Endodermal cell (in vitro differentiated cells): ENCODE data around the gene DCST2. TPM values are rescaled to one million over a fixed set of nuclear protein-coding genes. Genes with fewer than 3 reads are reported as not detected.
A peak's percentile ranks its signal among the peaks of the same experiment; 100 is the strongest.

Source experiments
- DNase-seq: peaks from one replicate; pipeline ENCODE4 v3.0.0-alpha.2; 2017
- H3K27ac ChIP-seq: 2 replicates; pipeline ENCODE4 v1.5.1; 2013; ENCODE audit warnings: mild to moderate bottlenecking, low read depth, low read length, moderate library complexity
- H3K27me3 ChIP-seq: 2 replicates; pipeline ENCODE4 v1.6.1; 2013; ENCODE audit warnings: mild to moderate bottlenecking, low read length, moderate library complexity; ENCODE audit not compliant: insufficient read depth, control insufficient read depth, poor library complexity, severe bottlenecking
- H3K36me3 ChIP-seq: 2 replicates; pipeline ENCODE4 v1.7.0; 2013; ENCODE audit warnings: mild to moderate bottlenecking, low read length, moderate library complexity; ENCODE audit not compliant: control insufficient read depth, insufficient read depth
- H3K4me1 ChIP-seq: one replicate; pipeline ENCODE4 v1.7.0; 2013; ENCODE audit warnings: low read length; ENCODE audit not compliant: control insufficient read depth, insufficient read depth
- H3K4me3 ChIP-seq: 2 replicates; pipeline ENCODE4 v1.5.1; 2013; ENCODE audit warnings: mild to moderate bottlenecking, low read length, moderate library complexity
- H3K9ac ChIP-seq: 2 replicates; pipeline ENCODE4 v1.6.1; 2013; ENCODE audit warnings: mild to moderate bottlenecking, low read length, moderate library complexity; ENCODE audit not compliant: poor library complexity, severe bottlenecking; ENCODE audit errors: extremely low read depth
- H3K9me3 ChIP-seq: 2 replicates; pipeline ENCODE4 v1.6.1; 2013; ENCODE audit warnings: mild to moderate bottlenecking, low read length, moderate library complexity; ENCODE audit not compliant: control insufficient read depth
- H3K27ac Mint-ChIP-seq: 2 replicates; pipeline ENCODE4 v1.8.0; 2020; ENCODE audit warnings: mixed read lengths
- H3K27me3 Mint-ChIP-seq: 2 replicates; pipeline ENCODE4 v1.8.0; 2021; ENCODE audit warnings: mild to moderate bottlenecking, mixed read lengths; ENCODE audit not compliant: insufficient read depth
- H3K36me3 Mint-ChIP-seq: 2 replicates; pipeline ENCODE4 v1.8.0; 2020; ENCODE audit warnings: low read depth, mixed read lengths
- H3K4me1 Mint-ChIP-seq: 2 replicates; pipeline ENCODE4 v1.8.0; 2020; ENCODE audit warnings: mixed read lengths
- H3K4me3 Mint-ChIP-seq: 2 replicates; pipeline ENCODE4 v1.8.0; 2020; ENCODE audit warnings: mild to moderate bottlenecking, moderate library complexity, mixed read lengths
- H3K9me3 Mint-ChIP-seq: 2 replicates; pipeline ENCODE4 v1.8.0; 2020; ENCODE audit warnings: mild to moderate bottlenecking, mixed read lengths
- CTCF ChIP-seq: fragments of 200-600 bp; sonication (generic); conservative IDR thresholded peaks from 2 replicates; pipeline ENCODE4 v1.5.0; 2021; ENCODE audit warnings: antibody characterized with exemption, mild to moderate bottlenecking
- WGBS, 2 experiments: methylation state at CpG; one replicate each; pipeline versions ENCODE4 v1.1.5 to v1.1.7; 2013; ENCODE audit warnings: missing lambda C conversion rate in 2 of 2, mixed read lengths in 1 of 2; ENCODE audit not compliant: insufficient coverage in 1 of 2, insufficient read length in 1 of 2; 5-methylcytosine and 5-hydroxymethylcytosine counted together
- total RNA-seq, 2 donors: library from RNA; stranded (reverse); fragmentation: NEBNext Ultra II Directional in 1 of 2; extraction: Animal tissue kit (Norgen Biotek cat#: 25700) in 1 of 2; gene quantifications; 2 replicates in 1 of 2; 3 replicates in 1 of 2; pipeline ENCODE4 v1.2.1, GENCODE V29; 2021

The DCST2 gene
- total RNA-seq, 2 donors from 2014 or later: 0.44 to 2.0 TPM

DNA sequence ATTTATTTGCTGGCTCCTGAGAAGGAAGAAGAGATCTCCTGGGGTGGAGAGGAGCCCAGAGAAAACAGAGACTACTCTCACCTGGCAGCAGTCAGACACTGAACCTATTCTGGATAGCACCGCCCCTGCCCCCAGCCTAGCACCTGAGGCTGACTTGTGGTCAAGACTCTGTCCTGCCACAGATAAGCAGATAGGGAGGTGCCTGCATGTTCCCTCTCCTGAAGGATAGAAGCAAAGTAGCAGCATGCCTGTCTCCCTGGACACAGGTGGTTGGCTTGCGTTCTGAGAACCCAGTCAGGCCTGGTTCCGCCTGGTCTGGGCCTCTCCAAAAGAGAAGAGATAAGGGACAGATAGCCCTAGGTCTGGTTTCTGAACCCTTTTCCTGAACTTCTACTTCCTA, 43.8 kb upstream of the DCST2 start:
- Mint-ChIP-seq H3K27ac (no peak overlapping the region), H3K4me1 (peaks cover 30% of the 10 kb centered on the region), H3K4me3 (no peak overlapping the region), H3K36me3 (no peaks in the 10 kb centered on the region), H3K9me3 (no peaks in the 10 kb centered on the region), H3K27me3 (peaks cover 82% of the 10 kb centered on the region)
- Histone ChIP-seq H3K4me3 (no peak overlapping the region), H3K9me3 (no peaks in the 10 kb centered on the region), H3K4me1 (no peaks in the 10 kb centered on the region), H3K9ac (no peak overlapping the region), H3K36me3 (no peaks in the 10 kb centered on the region), H3K27ac (no peak overlapping the region), H3K27me3 (peaks cover 52% of the 10 kb centered on the region)
- WGBS, 2 experiments: 82% methylated on average over 3 of the region's 3 CpGs; no CpG with 5 or more reads in 1 of the 2 experiments
- DNase-seq: peak; percentile 66
- no peak for TF ChIP-seq CTCF

GRCh38 chr1:155076371-155076770, 42.8 kb upstream of the DCST2 start:
- Mint-ChIP-seq H3K4me1 (peaks cover 36% of the 10 kb centered on the region), H3K4me3 (no peak overlapping the region), H3K36me3 (no peaks in the 10 kb centered on the region), H3K27me3 (peaks cover 83% of the 10 kb centered on the region), H3K9me3 (no peaks in the 10 kb centered on the region), H3K27ac (no peak overlapping the region)
- Histone ChIP-seq H3K4me3 (no peak overlapping the region), H3K4me1 (peaks cover under 1% of the 10 kb centered on the region), H3K27me3 (peaks cover 52% of the 10 kb centered on the region), H3K36me3 (no peaks in the 10 kb centered on the region), H3K27ac (no peak overlapping the region), H3K9ac (no peak overlapping the region), H3K9me3 (no peaks in the 10 kb centered on the region)
- TF ChIP-seq CTCF: no peak
- 76 to 100% methylated on average over 1 of the region's 1 CpG for WGBS, 2 experiments
- DNase-seq: no peak

DNA sequence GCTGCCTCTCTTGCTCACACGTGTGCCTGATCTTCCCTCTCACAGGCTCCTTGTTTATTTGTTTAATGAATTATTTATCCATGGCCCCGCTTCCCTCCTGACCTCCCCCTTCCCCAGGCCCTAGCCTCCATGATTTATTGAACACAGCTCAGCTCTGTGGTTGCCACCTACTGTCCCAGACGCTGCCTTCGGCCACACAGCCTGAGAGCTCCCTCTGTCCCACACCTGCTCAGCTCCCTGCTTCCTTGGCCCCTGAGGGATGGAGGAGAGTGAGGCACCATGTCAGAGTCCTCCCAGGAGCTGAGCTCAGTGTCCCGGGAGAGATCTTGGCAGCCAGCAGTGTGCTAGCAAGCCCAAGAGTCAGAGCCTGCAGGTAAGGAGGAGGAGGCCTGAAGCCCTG, 42.0 kb upstream of the DCST2 start:
- H3K4me1 ChIP-seq: peaks cover 8% of the 10 kb centered on the region

More for the DNA sequence above, 42.0 kb upstream of the DCST2 start:
- H3K4me3 ChIP-seq: no peak overlapping the region
- Mint-ChIP-seq H3K9me3 (no peaks in the 10 kb centered on the region), H3K27me3 (peaks cover 78% of the 10 kb centered on the region), H3K4me3 (no peak overlapping the region), H3K27ac (no peak overlapping the region), H3K4me1 (peaks cover 37% of the 10 kb centered on the region), H3K36me3 (no peaks in the 10 kb centered on the region)
- no peak overlapping the region for H3K9ac ChIP-seq
- no peak overlapping the region for H3K27ac ChIP-seq
- no peak for DNase-seq
- H3K36me3 ChIP-seq: no peaks in the 10 kb centered on the region
- H3K9me3 ChIP-seq: no peaks in the 10 kb centered on the region
- peaks cover 47% of the 10 kb centered on the region for H3K27me3 ChIP-seq
- 68 to 100% methylated on average over 1 to 5 of the region's 5 CpGs for WGBS, 2 experiments
- no peak for TF ChIP-seq CTCF
